T-helper 17 cell (primary cell): ENCODE data around the gene ATF6B. TPM values are rescaled to one million over a fixed set of nuclear protein-coding genes. Genes with fewer than 3 reads are reported as not detected.
"Not testable (repeated sequence)": the region's sequence is repeated elsewhere in the genome, so short reads cannot be mapped to it uniquely, and the experiment has no call there.

ENCODE experiments used
- ATAC-seq: fragments of 150-1000 bp; cut with Tn5 transposase; 2 replicates; pipeline ENCODE4 v1.10.0; 2021; ENCODE audit warnings: mild to moderate bottlenecking, moderate library complexity
- DNase-seq, 3 donors: peaks; one replicate each; pipeline versions ENCODE4 v3.0.0 to v3.0.0-alpha.2; 2020 to 2021
- H3K9me3 ChIP-seq: one replicate; pipeline ENCODE4 v1.7.0; 2013; ENCODE audit warnings: low read length, mild to moderate bottlenecking; ENCODE audit not compliant: control insufficient read depth, poor library complexity, severe bottlenecking
- H3K27ac Mint-ChIP-seq: one replicate; pipeline ENCODE4 v1.8.0; 2022; ENCODE audit warnings: mild to moderate bottlenecking, moderate library complexity, mixed read lengths
- H3K27me3 Mint-ChIP-seq: one replicate; pipeline ENCODE4 v1.8.0; 2022; ENCODE audit warnings: mixed read lengths
- H3K36me3 Mint-ChIP-seq: one replicate; pipeline ENCODE4 v1.8.0; 2022; ENCODE audit warnings: low read depth, mixed read lengths
- H3K4me1 Mint-ChIP-seq: one replicate; pipeline ENCODE4 v1.8.0; 2022; ENCODE audit warnings: mild to moderate bottlenecking, mixed read lengths
- H3K4me3 Mint-ChIP-seq: one replicate; pipeline ENCODE4 v1.8.0; 2022; ENCODE audit warnings: mild to moderate bottlenecking, moderate library complexity, mixed read lengths
- total RNA-seq, 4 donors: library from RNA in 2 of 4; stranded (reverse) in 2 of 4; gene quantifications; one replicate each; pipeline ENCODE4 v1.2.3 and lab custom pipeline; 2022 to 2026

The ATF6B gene
- total RNA-seq, 2 donors from 2014 or later: 107 to 117 TPM

- DNase-seq: no peak
- H3K4me3 Mint-ChIP-seq: peak overlapping the region; percentile 25
- ATAC-seq: no peak
- H3K27ac Mint-ChIP-seq: no peak overlapping the region
- no peaks in the 10 kb centered on the region for H3K9me3 ChIP-seq
- peaks cover 46% of the 10 kb centered on the region for H3K4me1 Mint-ChIP-seq
- H3K27me3 Mint-ChIP-seq: peaks cover 42% of the 10 kb centered on the region
- peaks cover 11% of the 10 kb centered on the region for H3K36me3 Mint-ChIP-seq
Observed at GRCh38 chr6:32151181-32151862, 23.3 kb upstream of the ATF6B start.

- H3K27ac Mint-ChIP-seq: no peak overlapping the region
- no peaks in the 10 kb centered on the region for H3K9me3 ChIP-seq
- peaks cover 9% of the 10 kb centered on the region for H3K36me3 Mint-ChIP-seq
- no peak for ATAC-seq
- H3K4me3 Mint-ChIP-seq: peak overlapping the region; percentile 52
- no peak for DNase-seq
- peaks cover 44% of the 10 kb centered on the region for H3K4me1 Mint-ChIP-seq
- H3K27me3 Mint-ChIP-seq: peaks cover 47% of the 10 kb centered on the region
Observed at GRCh38 chr6:32149932-32150870, 22.2 kb upstream of the ATF6B start.

GRCh38 chr6:32149092-32149755, 21.2 kb upstream of the ATF6B start:
- peaks cover 47% of the 10 kb centered on the region for H3K27me3 Mint-ChIP-seq
- H3K9me3 ChIP-seq: no peaks in the 10 kb centered on the region

GRCh38 chr6:32148289-32149091, 20.4 kb upstream of the ATF6B start:
- H3K9me3 ChIP-seq: no peaks in the 10 kb centered on the region
- DNase-seq (peak; percentile 47 to 63 (median 49)), ATAC-seq (peak; percentile 84)
- Mint-ChIP-seq H3K27me3 (peaks cover 47% of the 10 kb centered on the region), H3K4me3 (peak overlapping the region; percentile 87), H3K27ac (peak overlapping the region; percentile 46), H3K4me1 (peaks cover 33% of the 10 kb centered on the region), H3K36me3 (peaks cover 9% of the 10 kb centered on the region)

More at GRCh38 chr6:32149092-32149755, 21.2 kb upstream of the ATF6B start:
- Mint-ChIP-seq H3K27ac (no peak overlapping the region), H3K4me3 (peak overlapping the region; percentile 87), H3K36me3 (peaks cover 9% of the 10 kb centered on the region), H3K4me1 (peaks cover 38% of the 10 kb centered on the region)
- ATAC-seq (peak; percentile 27), DNase-seq (no peak)

DNA sequence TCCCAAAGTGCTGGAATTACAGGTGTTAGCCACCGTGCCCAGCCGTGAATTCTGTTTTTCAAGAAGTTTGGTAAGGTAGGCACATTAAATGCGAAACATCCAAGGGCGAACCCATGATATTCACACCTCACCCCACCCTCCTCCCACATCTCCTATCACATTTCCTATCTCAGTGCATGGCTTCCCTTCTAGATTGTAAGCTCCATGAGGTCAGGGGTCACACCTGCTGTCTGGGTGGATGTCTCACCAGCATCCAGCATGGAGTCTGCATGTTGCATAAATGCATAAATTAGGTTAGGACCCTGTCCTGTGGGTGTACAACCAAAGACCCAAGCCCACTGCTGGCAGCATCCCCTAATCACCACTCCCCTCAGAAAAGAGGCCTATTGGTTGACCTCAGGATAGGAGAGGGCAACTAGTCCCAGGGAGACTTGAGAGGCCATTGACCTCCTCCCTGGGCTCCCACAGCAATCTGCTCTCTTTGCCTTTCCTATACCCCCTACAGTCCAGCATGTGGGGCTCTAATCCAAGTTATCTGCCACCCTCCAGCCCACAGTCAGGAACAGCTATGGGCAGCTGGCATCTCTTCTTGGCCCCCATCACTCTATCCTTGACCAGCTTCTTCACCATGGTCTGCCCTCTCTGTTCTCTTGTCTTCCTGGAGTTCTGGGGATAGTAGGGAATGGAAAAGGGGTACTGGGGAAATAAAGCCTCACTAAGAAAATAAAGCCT, 19.5 kb upstream of the ATF6B start:
- H3K9me3 ChIP-seq: no peaks in the 10 kb centered on the region
- peaks cover 43% of the 10 kb centered on the region for H3K27me3 Mint-ChIP-seq
- peaks cover 26% of the 10 kb centered on the region for H3K4me1 Mint-ChIP-seq
- ATAC-seq (no peak), DNase-seq (no peak)
- H3K27ac Mint-ChIP-seq: peak overlapping the region; percentile 46
- H3K4me3 Mint-ChIP-seq: peak overlapping the region; percentile 87
- H3K36me3 Mint-ChIP-seq: peaks cover 9% of the 10 kb centered on the region

DNA sequence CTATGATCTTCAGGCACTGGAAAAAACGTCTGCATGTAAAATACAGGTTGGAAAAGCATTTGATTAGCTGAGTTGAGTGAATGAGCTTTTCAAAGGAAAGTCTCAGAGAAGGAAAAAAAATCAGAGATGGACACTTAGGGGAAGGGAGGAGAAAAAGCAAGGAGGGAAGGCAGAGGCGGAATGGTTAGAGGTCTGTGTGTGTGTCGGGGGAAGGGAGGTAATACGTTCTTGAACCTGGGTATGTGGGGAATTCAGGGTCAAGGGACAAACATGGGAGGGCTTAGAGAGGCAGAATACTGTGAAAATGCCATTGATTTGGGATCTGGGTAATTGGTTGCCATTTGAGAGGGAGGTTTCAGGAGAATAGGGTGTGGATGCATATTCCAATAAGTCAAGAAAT, 18.6 kb upstream of the ATF6B start:
- Mint-ChIP-seq H3K4me3 (no peak overlapping the region), H3K4me1 (peaks cover 23% of the 10 kb centered on the region), H3K27ac (no peak overlapping the region), H3K36me3 (peaks cover 12% of the 10 kb centered on the region), H3K27me3 (peaks cover 50% of the 10 kb centered on the region)
- H3K9me3 ChIP-seq: no peaks in the 10 kb centered on the region
- ATAC-seq (no peak), DNase-seq (no peak)

- Mint-ChIP-seq H3K27me3 (peaks cover 52% of the 10 kb centered on the region), H3K36me3 (peaks cover 15% of the 10 kb centered on the region), H3K27ac (no peak overlapping the region), H3K4me1 (peaks cover 21% of the 10 kb centered on the region), H3K4me3 (no peak overlapping the region)
- ATAC-seq: no peak
- no peaks in the 10 kb centered on the region for H3K9me3 ChIP-seq
- no peak for DNase-seq
Observed at GRCh38 chr6:32146287-32146686, 18.2 kb upstream of the ATF6B start.

DNA sequence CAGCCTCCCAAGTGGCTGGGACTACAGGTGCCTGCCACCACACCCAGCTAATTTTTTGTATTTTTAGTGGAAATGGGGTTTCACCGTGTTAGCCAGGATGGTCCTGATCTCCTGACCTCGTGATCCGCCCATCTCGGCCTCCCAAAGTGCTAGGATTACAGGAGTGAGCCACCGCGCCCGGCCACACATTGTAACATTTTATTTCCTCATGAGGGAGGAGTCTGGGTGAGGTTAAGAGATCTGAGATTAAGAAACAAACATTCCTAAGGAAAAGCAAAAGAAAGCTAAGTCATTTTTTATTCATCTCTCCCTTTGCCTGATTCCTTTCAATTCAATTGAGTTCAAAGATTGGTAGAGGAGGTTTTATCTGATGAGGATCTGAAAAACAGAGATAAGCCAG, 16.2 kb upstream of the ATF6B start:
- not testable (repeated sequence) for H3K9me3 ChIP-seq, H3K4me3 Mint-ChIP-seq, ATAC-seq, H3K27ac Mint-ChIP-seq, DNase-seq, H3K36me3 Mint-ChIP-seq
- Mint-ChIP-seq H3K4me1 (peaks cover 15% of the 10 kb centered on the region), H3K27me3 (peaks cover 43% of the 10 kb centered on the region)

GRCh38 chr6:32140420-32141046, 12.5 kb upstream of the ATF6B start:
- ATAC-seq (no peak), DNase-seq (no peak)
- H3K9me3 ChIP-seq: no peaks in the 10 kb centered on the region
- no peak overlapping the region for H3K27ac Mint-ChIP-seq
- H3K36me3 Mint-ChIP-seq: peaks cover 6% of the 10 kb centered on the region
- no peaks in the 10 kb centered on the region for H3K4me1 Mint-ChIP-seq
- no peak overlapping the region for H3K4me3 Mint-ChIP-seq
- peaks cover 20% of the 10 kb centered on the region for H3K27me3 Mint-ChIP-seq

- Mint-ChIP-seq H3K27ac (no peak overlapping the region), H3K4me1 (no peaks in the 10 kb centered on the region), H3K36me3 (peaks cover 6% of the 10 kb centered on the region), H3K4me3 (no peak overlapping the region), H3K27me3 (peaks cover 23% of the 10 kb centered on the region)
- DNase-seq (no peak), ATAC-seq (no peak)
- no peaks in the 10 kb centered on the region for H3K9me3 ChIP-seq
Observed at GRCh38 chr6:32139590-32139989, 11.5 kb upstream of the ATF6B start.

GRCh38 chr6:32137454-32137853, 9.4 kb upstream of the ATF6B start:
- H3K9me3 ChIP-seq: no peaks in the 10 kb centered on the region
- DNase-seq (no peak), ATAC-seq (no peak)
- no peak overlapping the region for H3K27ac Mint-ChIP-seq
- H3K4me3 Mint-ChIP-seq: no peak overlapping the region
- no peaks in the 10 kb centered on the region for H3K4me1 Mint-ChIP-seq
- peaks cover 28% of the 10 kb centered on the region for H3K27me3 Mint-ChIP-seq
- peaks cover 6% of the 10 kb centered on the region for H3K36me3 Mint-ChIP-seq

- Mint-ChIP-seq H3K4me3 (no peak overlapping the region), H3K4me1 (peaks cover 7% of the 10 kb centered on the region), H3K36me3 (no peaks in the 10 kb centered on the region), H3K27ac (no peak overlapping the region), H3K27me3 (peaks cover 11% of the 10 kb centered on the region)
- no peaks in the 10 kb centered on the region for H3K9me3 ChIP-seq
- no peak for DNase-seq
- no peak for ATAC-seq
Observed at GRCh38 chr6:32133786-32134185, 5.7 kb upstream of the ATF6B start.
